ENCODE measurements around the gene CHD2.
"Not testable (repeated sequence)": the region's sequence is repeated elsewhere in the genome, so short reads cannot be mapped to it uniquely, and the experiment has no call there.

Gene CHD2

GRCh38 chr15:92914103-92914499 is 14.0 kb downstream of the CHD2 start:
- H2AFZ ChIP-seq (ENCODE audit: low read depth): no peak overlapping the region
- no peak overlapping the region for H3K4me3 ChIP-seq (IDR thresholded peaks at IDR 0.05; ENCODE audit: insufficient read depth, low read depth, low read length)
- H4K20me1 ChIP-seq (ENCODE audit: insufficient read depth): no peaks in the 10 kb centered on the region
- H3K36me3 ChIP-seq (ENCODE audit: insufficient read depth): no peaks in the 10 kb centered on the region
- TF ChIP-seq CTCF (conservative IDR thresholded peaks at IDR 0.05; ENCODE audit: low read depth, low read length): no peak
- H3K27me3 ChIP-seq (ENCODE audit: insufficient read depth, low read depth): no peaks in the 10 kb centered on the region
- H3K79me2 ChIP-seq (ENCODE audit: insufficient read depth, low read depth): peaks cover 96% of the 10 kb centered on the region
- no peak overlapping the region for H3K9ac ChIP-seq
- H3K4me1 ChIP-seq (ENCODE audit: low read depth, poor library complexity, severe bottlenecking): peaks cover 54% of the 10 kb centered on the region
- peak overlapping the region; percentile 1; the same call in 1 of the 2 replicates for H3K27ac ChIP-seq
- H3K4me2 ChIP-seq: no peak overlapping the region

GRCh38 chr15:92914768-92915221 is 14.7 kb downstream of the CHD2 start:
- no peak for TF ChIP-seq CTCF (conservative IDR thresholded peaks at IDR 0.05; ENCODE audit: low read depth, low read length)
- Histone ChIP-seq H3K27me3 (ENCODE audit: insufficient read depth, low read depth) (no peaks in the 10 kb centered on the region), H3K9ac (no peak overlapping the region), H2AFZ (ENCODE audit: low read depth) (no peak overlapping the region), H3K79me2 (ENCODE audit: insufficient read depth, low read depth) (peaks cover 96% of the 10 kb centered on the region), H4K20me1 (ENCODE audit: insufficient read depth) (no peaks in the 10 kb centered on the region), H3K27ac (peak overlapping the region; percentile 1; the same call in 1 of the 2 replicates), H3K4me2 (no peak overlapping the region), H3K36me3 (ENCODE audit: insufficient read depth) (no peaks in the 10 kb centered on the region), H3K4me1 (ENCODE audit: low read depth, poor library complexity, severe bottlenecking) (peaks cover 60% of the 10 kb centered on the region), H3K4me3 (IDR thresholded peaks at IDR 0.05; ENCODE audit: insufficient read depth, low read depth, low read length) (no peak overlapping the region)

- Histone ChIP-seq H3K36me3 (ENCODE audit: insufficient read depth) (no peaks in the 10 kb centered on the region), H3K4me2 (no peak overlapping the region), H2AFZ (ENCODE audit: low read depth) (no peak overlapping the region), H3K4me3 (IDR thresholded peaks at IDR 0.05; ENCODE audit: insufficient read depth, low read depth, low read length) (no peak overlapping the region), H3K9ac (no peak overlapping the region), H4K20me1 (ENCODE audit: insufficient read depth) (no peaks in the 10 kb centered on the region), H3K27me3 (ENCODE audit: insufficient read depth, low read depth) (no peaks in the 10 kb centered on the region), H3K27ac (no peak overlapping the region), H3K79me2 (ENCODE audit: insufficient read depth, low read depth) (peaks cover 96% of the 10 kb centered on the region), H3K4me1 (ENCODE audit: low read depth, poor library complexity, severe bottlenecking) (peaks cover 71% of the 10 kb centered on the region)
- TF ChIP-seq CTCF (conservative IDR thresholded peaks at IDR 0.05; ENCODE audit: low read depth, low read length): no peak
These were observed 15.8 kb downstream of the CHD2 start for GRCh38 chr15:92915766-92916435.

GRCh38 chr15:92917598-92918407 is 17.7 kb downstream of the CHD2 start:
- Histone ChIP-seq H3K9ac (no peak overlapping the region), H3K79me2 (ENCODE audit: insufficient read depth, low read depth) (peaks cover 96% of the 10 kb centered on the region), H2AFZ (ENCODE audit: low read depth) (no peak overlapping the region), H4K20me1 (ENCODE audit: insufficient read depth) (no peaks in the 10 kb centered on the region), H3K4me2 (peak overlapping the region; percentile 18), H3K4me1 (ENCODE audit: low read depth, poor library complexity, severe bottlenecking) (peaks cover 77% of the 10 kb centered on the region), H3K27ac (peak overlapping the region; percentile 38; the same call in 1 of the 2 replicates), H3K4me3 (IDR thresholded peaks at IDR 0.05; ENCODE audit: insufficient read depth, low read depth, low read length) (no peak overlapping the region), H3K36me3 (ENCODE audit: insufficient read depth) (no peaks in the 10 kb centered on the region), H3K27me3 (ENCODE audit: insufficient read depth, low read depth) (no peaks in the 10 kb centered on the region)
- TF ChIP-seq CTCF (conservative IDR thresholded peaks at IDR 0.05; ENCODE audit: low read depth, low read length): peak; percentile 95

GRCh38 chr15:92918881-92919280 is 18.8 kb downstream of the CHD2 start:
- not testable (repeated sequence) for H3K4me2 ChIP-seq; H3K27ac ChIP-seq; H3K4me3 ChIP-seq (IDR thresholded peaks at IDR 0.05; ENCODE audit: insufficient read depth, low read depth, low read length); H4K20me1 ChIP-seq (ENCODE audit: insufficient read depth); H3K27me3 ChIP-seq (ENCODE audit: insufficient read depth, low read depth); H2AFZ ChIP-seq (ENCODE audit: low read depth); H3K9ac ChIP-seq; H3K36me3 ChIP-seq (ENCODE audit: insufficient read depth)
- H3K4me1 ChIP-seq (ENCODE audit: low read depth, poor library complexity, severe bottlenecking): peaks cover 66% of the 10 kb centered on the region
- peaks cover 95% of the 10 kb centered on the region for H3K79me2 ChIP-seq (ENCODE audit: insufficient read depth, low read depth)
